DOHH2 (cell line): ENCODE data around the gene PRR30.

ENCODE experiments used
- H3F3A ChIP-seq: fragments of 200-600 bp; sonication (generic), shearing (Covaris generic); 2 replicates; pipeline ENCODE4 v1.6.0; 2016; ENCODE audit warnings: antibody characterized with exemption, mild to moderate bottlenecking; ENCODE audit not compliant: control insufficient read depth, insufficient read depth
- H3K27ac ChIP-seq: fragments of 200-600 bp; sonication (generic); 2 replicates; pipeline ENCODE4 v1.5.1; 2014; ENCODE audit warnings: low read depth, mild to moderate bottlenecking, low read length, moderate library complexity
- H3K27me3 ChIP-seq: fragments of 200-600 bp; sonication (generic); 2 replicates; pipeline ENCODE4 v1.6.1; 2014; ENCODE audit warnings: mild to moderate bottlenecking, low read length, mixed read lengths; ENCODE audit not compliant: control insufficient read depth
- H3K36me3 ChIP-seq: fragments of 200-600 bp; sonication (generic); 2 replicates; pipeline ENCODE4 v1.6.1; 2014; ENCODE audit warnings: mild to moderate bottlenecking, low read length, moderate library complexity, mixed read lengths; ENCODE audit not compliant: control insufficient read depth
- H3K4me1 ChIP-seq: fragments of 200-600 bp; sonication (generic); 2 replicates; pipeline ENCODE4 v1.6.1; 2014; ENCODE audit warnings: mild to moderate bottlenecking, low read length, mixed read lengths; ENCODE audit not compliant: control insufficient read depth
- H3K4me2 ChIP-seq: fragments of 200-600 bp; sonication (generic); 2 replicates; pipeline ENCODE4 v1.6.0; 2014; ENCODE audit warnings: mild to moderate bottlenecking, low read length, moderate library complexity
- H3K4me3 ChIP-seq: fragments of 200-600 bp; sonication (generic); 2 replicates; pipeline ENCODE4 v1.5.1; 2014; ENCODE audit warnings: mild to moderate bottlenecking, low read length, mixed read lengths
- H3K79me2 ChIP-seq: fragments of 200-600 bp; sonication (generic); 2 replicates; pipeline ENCODE4 v1.6.1; 2014; ENCODE audit warnings: mild to moderate bottlenecking, low read length, mixed read lengths; ENCODE audit not compliant: control insufficient read depth
- H3K9me2 ChIP-seq: fragments of 200-600 bp; sonication (generic); replicated peaks from 2 replicates; pipeline ENCODE4 v1.6.1; 2014; ENCODE audit warnings: mild to moderate bottlenecking, low read length, mixed read lengths; ENCODE audit not compliant: control insufficient read depth
- H3K9me3 ChIP-seq: fragments of 200-600 bp; sonication (generic); 2 replicates; pipeline ENCODE4 v1.6.1; 2014; ENCODE audit warnings: antibody characterized with exemption, low read length, mixed read lengths; ENCODE audit not compliant: control insufficient read depth, insufficient read depth
- H4K20me1 ChIP-seq: fragments of 200-600 bp; sonication (generic); 2 replicates; pipeline ENCODE4 v1.6.0; 2014; ENCODE audit warnings: low read depth, mild to moderate bottlenecking, antibody characterized with exemption, low read length, moderate library complexity; ENCODE audit not compliant: control insufficient read depth, insufficient read depth
- CTCF ChIP-seq: fragments of 200-600 bp; sonication (generic); IDR thresholded peaks from one replicate; pipeline ENCODE4 v1.5.1; 2014; ENCODE audit warnings: antibody characterized with exemption, mild to moderate bottlenecking, low read depth, low read length; ENCODE audit not compliant: poor library complexity, severe bottlenecking
- EZH2phosphoT487 ChIP-seq: fragments of 200-600 bp; sonication (generic); IDR thresholded peaks from 2 replicates; pipeline ENCODE4 v1.6.1; 2017; ENCODE audit warnings: borderline replicate concordance, mild to moderate bottlenecking, antibody characterized with exemption, low read length, moderate library complexity, mixed read lengths

PRR30 gene

DNA sequence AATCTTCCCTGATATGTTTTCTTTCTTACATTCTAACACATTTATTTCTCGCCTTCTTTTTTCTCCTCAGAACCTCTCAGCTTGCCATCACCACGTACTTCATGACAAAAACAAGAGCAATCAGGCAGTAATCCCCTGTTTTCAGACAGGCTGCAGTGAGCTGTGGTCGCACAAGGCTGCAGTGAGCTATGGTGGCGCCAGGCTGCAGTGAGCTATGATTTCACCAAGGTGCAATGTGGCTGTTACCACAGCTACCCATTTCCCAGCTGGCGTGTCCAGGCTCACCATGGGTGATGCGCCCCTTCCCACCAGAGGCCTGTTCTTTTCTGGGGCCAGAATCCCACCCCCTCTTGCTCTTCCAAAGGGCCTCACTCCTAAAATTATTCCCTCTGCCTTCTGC is 35.4 kb upstream of the PRR30 start:
- no peak overlapping the region for H3K27ac ChIP-seq
- H3K4me2 ChIP-seq, result no peak overlapping the region
- no peaks in the 10 kb centered on the region; the same call in 1 of the 2 replicates for H3F3A ChIP-seq
- no peaks in the 10 kb centered on the region for H3K9me3 ChIP-seq
- peaks cover 59% of the 10 kb centered on the region for H3K4me1 ChIP-seq
- H4K20me1 ChIP-seq, result no peaks in the 10 kb centered on the region
- H3K36me3 ChIP-seq, result no peaks in the 10 kb centered on the region
- no peaks in the 10 kb centered on the region for H3K27me3 ChIP-seq
- H3K4me3 ChIP-seq, result no peak overlapping the region
- H3K9me2 ChIP-seq, result no peaks in the 10 kb centered on the region
- no peaks in the 10 kb centered on the region for H3K79me2 ChIP-seq
- TF ChIP-seq CTCF, result no peak
- no peak for TF ChIP-seq EZH2phosphoT487

DNA sequence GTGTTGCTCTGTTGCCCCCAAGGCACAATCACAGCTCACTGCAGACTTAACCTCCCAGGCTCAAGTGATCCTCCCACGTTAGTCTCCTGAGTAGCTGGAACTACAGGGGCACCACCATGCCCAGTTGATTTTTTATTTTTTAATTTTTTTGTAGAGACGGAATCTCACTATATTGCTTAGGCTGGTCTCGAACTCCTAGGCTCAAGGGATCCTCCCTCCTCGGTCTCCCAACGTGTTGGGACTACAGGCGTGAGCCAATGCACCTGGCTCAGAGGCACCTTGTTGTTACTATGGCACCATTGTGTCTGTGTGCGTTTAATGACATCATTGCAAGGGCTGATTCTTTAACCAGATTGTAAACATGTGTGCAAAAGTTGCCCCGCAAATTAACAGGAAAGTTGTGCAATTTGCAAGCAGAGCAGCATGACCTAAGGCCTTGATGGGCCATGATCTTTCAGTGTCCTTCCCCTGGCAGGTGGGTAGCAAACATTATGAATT is 32.2 kb upstream of the PRR30 start:
- no peak overlapping the region for H3K4me3 ChIP-seq
- H4K20me1 ChIP-seq, result no peaks in the 10 kb centered on the region
- H3K79me2 ChIP-seq, result no peaks in the 10 kb centered on the region
- H3F3A ChIP-seq, result no peaks in the 10 kb centered on the region; the same call in 1 of the 2 replicates
- no peak overlapping the region for H3K27ac ChIP-seq
- H3K27me3 ChIP-seq, result no peaks in the 10 kb centered on the region
- no peaks in the 10 kb centered on the region for H3K9me2 ChIP-seq
- TF ChIP-seq EZH2phosphoT487, result no peak
- no peak overlapping the region for H3K4me2 ChIP-seq
- H3K4me1 ChIP-seq, result peaks cover 41% of the 10 kb centered on the region
- H3K9me3 ChIP-seq, result no peaks in the 10 kb centered on the region
- no peaks in the 10 kb centered on the region for H3K36me3 ChIP-seq

DNA sequence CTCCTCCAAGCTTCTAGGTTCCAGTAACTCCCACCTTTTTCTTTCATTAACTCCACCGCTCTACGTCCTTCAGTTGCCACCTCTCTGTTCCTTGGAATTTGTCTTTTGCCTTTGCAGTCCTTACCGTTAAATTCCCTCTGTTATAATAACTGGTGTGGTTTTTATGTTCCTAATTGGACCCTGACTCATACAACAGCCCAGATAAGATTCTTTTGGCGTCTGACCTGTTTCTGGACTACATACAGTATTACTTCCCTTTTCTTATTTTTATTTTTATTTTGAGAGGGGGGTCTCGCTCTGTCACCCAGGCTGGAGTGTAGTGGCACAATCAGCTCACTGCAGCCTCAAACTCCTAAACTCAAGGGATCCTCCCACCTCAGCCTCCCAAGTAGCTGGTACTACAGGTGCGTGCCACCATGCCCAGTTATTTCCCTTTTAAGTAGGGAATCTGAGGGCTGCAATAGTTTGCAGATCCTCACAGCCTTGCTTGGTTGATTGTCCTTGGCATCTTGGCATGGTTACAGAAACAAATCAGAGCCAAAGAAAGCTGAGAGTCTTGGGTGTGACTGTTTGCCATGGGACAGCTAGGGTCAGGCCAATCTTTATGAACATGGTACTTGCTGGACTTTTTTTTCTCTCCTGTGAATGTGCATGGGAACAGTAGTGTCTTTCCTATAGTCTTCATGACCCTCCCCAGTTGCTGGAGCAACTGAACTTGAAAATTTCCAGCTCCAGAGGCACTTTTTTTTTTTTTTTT is 31.5 kb upstream of the PRR30 start:
- Histone ChIP-seq H3K9me2 (no peaks in the 10 kb centered on the region), H3K9me3 (no peaks in the 10 kb centered on the region), H3K79me2 (no peaks in the 10 kb centered on the region), H3K36me3 (no peaks in the 10 kb centered on the region), H3K4me1 (peaks cover 37% of the 10 kb centered on the region), H3K27me3 (no peaks in the 10 kb centered on the region), H4K20me1 (no peaks in the 10 kb centered on the region), H3K4me3 (peak overlapping the region; percentile 73), H3F3A (no peaks in the 10 kb centered on the region; the same call in 1 of the 2 replicates), H3K27ac (no peak overlapping the region), H3K4me2 (peak overlapping the region; percentile 92)
- TF ChIP-seq EZH2phosphoT487, result no peak
- TF ChIP-seq CTCF, result no peak
